ENCODE results near the gene VTI1A. TPM values are rescaled to one million over a fixed set of nuclear protein-coding genes. Genes with fewer than 3 reads are reported as not detected.

The VTI1A gene
- total RNA-seq, 1 experiment from 2014 or later: 44.4 TPM

DNA sequence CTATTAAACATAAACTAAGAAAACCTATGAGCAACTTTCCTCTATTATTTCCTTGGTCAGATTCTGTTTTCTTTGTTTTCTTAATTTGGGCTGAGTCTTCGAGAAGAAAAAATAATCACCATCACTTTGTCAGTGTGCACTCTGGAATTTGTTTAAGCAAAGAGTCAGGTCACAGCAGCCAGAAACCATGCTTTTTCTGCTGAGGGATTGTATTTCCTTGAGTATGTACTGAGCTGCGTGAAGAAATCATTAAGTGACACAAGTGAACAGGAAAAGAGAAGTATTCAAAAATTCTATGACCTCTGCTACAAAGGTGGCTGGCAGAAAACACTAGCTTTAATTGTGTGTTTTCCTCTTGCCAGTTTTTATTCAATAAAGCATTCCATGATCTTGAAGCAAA is 249.6 kb downstream of the VTI1A start:
- Mint-ChIP-seq H3K9me3 (ENCODE audit: unreplicated experiment) (no peaks in the 10 kb centered on the region), H3K27me3 (ENCODE audit: insufficient read depth, unreplicated experiment) (no peaks in the 10 kb centered on the region), H3K4me1 (ENCODE audit: insufficient read depth, unreplicated experiment) (no peaks in the 10 kb centered on the region), H3K36me3 (ENCODE audit: insufficient read depth, unreplicated experiment) (peaks cover 10% of the 10 kb centered on the region), H3K4me3 (ENCODE audit: unreplicated experiment) (no peak overlapping the region), H3K27ac (ENCODE audit: low read depth, unreplicated experiment) (no peak overlapping the region)
- BruUV-seq (replicated peaks): no TSS peak
- CTCF ChIA-PET: no interaction called here
- no peak for DNase-seq (ENCODE audit: unreplicated experiment)
- POLR2A ChIA-PET: no interaction called here
- intact Hi-C loops (cut with micrococcal nuclease): no loop called here
- TF ChIP-seq, protein P1, sequence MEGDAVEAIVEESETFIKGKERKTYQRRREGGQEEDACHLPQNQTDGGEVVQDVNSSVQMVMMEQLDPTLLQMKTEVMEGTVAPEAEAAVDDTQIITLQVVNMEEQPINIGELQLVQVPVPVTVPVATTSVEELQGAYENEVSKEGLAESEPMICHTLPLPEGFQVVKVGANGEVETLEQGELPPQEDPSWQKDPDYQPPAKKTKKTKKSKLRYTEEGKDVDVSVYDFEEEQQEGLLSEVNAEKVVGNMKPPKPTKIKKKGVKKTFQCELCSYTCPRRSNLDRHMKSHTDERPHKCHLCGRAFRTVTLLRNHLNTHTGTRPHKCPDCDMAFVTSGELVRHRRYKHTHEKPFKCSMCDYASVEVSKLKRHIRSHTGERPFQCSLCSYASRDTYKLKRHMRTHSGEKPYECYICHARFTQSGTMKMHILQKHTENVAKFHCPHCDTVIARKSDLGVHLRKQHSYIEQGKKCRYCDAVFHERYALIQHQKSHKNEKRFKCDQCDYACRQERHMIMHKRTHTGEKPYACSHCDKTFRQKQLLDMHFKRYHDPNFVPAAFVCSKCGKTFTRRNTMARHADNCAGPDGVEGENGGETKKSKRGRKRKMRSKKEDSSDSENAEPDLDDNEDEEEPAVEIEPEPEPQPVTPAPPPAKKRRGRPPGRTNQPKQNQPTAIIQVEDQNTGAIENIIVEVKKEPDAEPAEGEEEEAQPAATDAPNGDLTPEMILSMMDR (IDR thresholded peaks at IDR 0.05; ENCODE audit: unreplicated experiment): no peak

DNA sequence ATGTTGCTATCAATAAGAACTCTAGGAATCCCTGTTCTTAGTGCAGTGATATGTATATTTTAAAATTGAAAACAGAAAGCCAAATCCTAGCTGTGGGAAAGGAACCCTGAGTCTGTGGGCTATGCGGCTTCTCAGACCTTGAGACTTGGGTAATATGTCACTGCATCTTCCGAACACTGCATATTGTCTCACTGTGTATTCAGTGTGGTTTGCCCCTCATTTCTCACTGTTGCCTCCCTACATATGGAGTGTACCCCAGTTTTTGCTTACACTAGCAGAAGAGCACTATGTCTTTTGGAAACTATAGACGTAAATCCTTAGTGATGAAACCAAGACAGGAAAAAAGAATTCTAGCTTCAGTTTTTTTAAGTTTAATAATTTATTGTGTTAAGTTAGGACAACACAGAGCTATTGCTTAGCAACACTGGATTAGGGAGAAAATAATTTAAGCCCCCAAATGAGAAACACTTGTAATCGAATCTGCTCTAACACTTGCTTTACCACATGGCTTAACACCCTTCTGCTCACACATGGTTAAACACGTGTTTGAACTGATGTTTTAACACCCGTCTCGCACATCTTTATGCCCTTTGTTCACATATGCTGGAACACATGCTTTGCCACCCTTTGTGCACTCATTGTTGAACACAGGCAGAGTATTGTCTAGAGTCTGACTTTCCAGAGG is 251.3 kb downstream of the VTI1A start:
- no TSS peak for BruUV-seq (replicated peaks)
- POLR2A ChIA-PET: no interaction called here
- Mint-ChIP-seq H3K4me3 (ENCODE audit: unreplicated experiment) (no peak overlapping the region), H3K27ac (ENCODE audit: low read depth, unreplicated experiment) (no peak overlapping the region), H3K27me3 (ENCODE audit: insufficient read depth, unreplicated experiment) (no peaks in the 10 kb centered on the region), H3K4me1 (ENCODE audit: insufficient read depth, unreplicated experiment) (no peaks in the 10 kb centered on the region), H3K9me3 (ENCODE audit: unreplicated experiment) (no peaks in the 10 kb centered on the region), H3K36me3 (ENCODE audit: insufficient read depth, unreplicated experiment) (peaks cover 10% of the 10 kb centered on the region)
- no peak for DNase-seq (ENCODE audit: unreplicated experiment)
- CTCF ChIA-PET: interaction anchor here (0.6 to 0.9 kb wide), 2 partner anchors 427 to 506 kb away, joined by 3 to 5 read pairs; no protein-coding TSS in a partner anchor
- intact Hi-C loops (cut with micrococcal nuclease): no loop called here
- TF ChIP-seq, protein P1 (IDR thresholded peaks at IDR 0.05; ENCODE audit: unreplicated experiment): no peak

DNA sequence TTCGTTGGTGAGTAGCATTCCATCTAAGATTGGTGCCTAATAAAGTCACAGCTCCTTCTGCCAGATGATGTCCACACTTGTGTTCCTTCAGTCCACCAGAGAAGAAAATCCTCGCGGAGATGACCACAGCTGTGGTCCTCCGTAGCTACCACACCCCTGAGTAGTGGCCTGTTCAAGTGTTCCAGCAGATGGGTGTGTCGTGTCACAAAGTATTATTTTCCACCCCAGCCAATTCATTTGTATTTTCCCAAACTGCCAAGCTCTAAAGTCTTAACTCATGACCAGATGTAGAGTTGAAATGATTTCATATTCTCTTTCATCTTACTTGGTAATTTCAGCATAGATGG is 251.8 kb downstream of the VTI1A start:
- no peak for DNase-seq (ENCODE audit: unreplicated experiment)
- H3K27ac Mint-ChIP-seq (ENCODE audit: low read depth, unreplicated experiment): no peak overlapping the region
- H3K4me1 Mint-ChIP-seq (ENCODE audit: insufficient read depth, unreplicated experiment): no peaks in the 10 kb centered on the region
- intact Hi-C loops (cut with micrococcal nuclease): no loop called here
- H3K27me3 Mint-ChIP-seq (ENCODE audit: insufficient read depth, unreplicated experiment): no peaks in the 10 kb centered on the region
- TF ChIP-seq, protein P1 (IDR thresholded peaks at IDR 0.05; ENCODE audit: unreplicated experiment): no peak
- CTCF ChIA-PET: no interaction called here
- POLR2A ChIA-PET: no interaction called here
- no peaks in the 10 kb centered on the region for H3K9me3 Mint-ChIP-seq (ENCODE audit: unreplicated experiment)
- H3K4me3 Mint-ChIP-seq (ENCODE audit: unreplicated experiment): no peak overlapping the region
- peaks cover 10% of the 10 kb centered on the region for H3K36me3 Mint-ChIP-seq (ENCODE audit: insufficient read depth, unreplicated experiment)
- no TSS peak for BruUV-seq (replicated peaks)

DNA sequence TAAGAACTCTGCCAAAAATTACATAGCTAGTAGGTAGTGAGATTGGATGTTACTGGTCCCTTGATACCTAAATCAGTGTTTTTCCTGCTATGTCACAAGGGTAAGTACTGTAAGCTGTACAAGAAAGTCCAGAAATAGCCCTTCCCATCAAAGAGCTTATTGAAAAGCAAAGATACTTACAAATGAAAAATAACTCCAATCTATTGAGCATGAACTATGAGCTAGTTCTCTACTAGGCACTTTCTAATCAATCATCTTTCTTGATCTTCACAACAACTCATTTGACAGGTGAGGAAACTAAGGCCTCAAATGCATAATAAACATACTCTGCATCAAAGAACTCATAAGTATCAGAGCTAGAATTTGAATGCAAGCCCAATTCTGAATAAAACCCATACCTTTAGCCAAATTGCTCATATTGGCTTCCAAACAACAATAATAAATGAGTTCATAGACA is 253.2 kb downstream of the VTI1A start:
- DNase-seq (ENCODE audit: unreplicated experiment): no peak
- CTCF ChIA-PET: interaction anchor here (0.6 to 1.2 kb wide), 2 partner anchors 12 to 17 kb away, joined by 3 to 5 read pairs; no protein-coding TSS in a partner anchor
- no peak overlapping the region for H3K4me3 Mint-ChIP-seq (ENCODE audit: unreplicated experiment)
- H3K4me1 Mint-ChIP-seq (ENCODE audit: insufficient read depth, unreplicated experiment): no peaks in the 10 kb centered on the region
- TF ChIP-seq, protein P1 (IDR thresholded peaks at IDR 0.05; ENCODE audit: unreplicated experiment): no peak
- intact Hi-C loops (cut with micrococcal nuclease): no loop called here
- no peaks in the 10 kb centered on the region for H3K27me3 Mint-ChIP-seq (ENCODE audit: insufficient read depth, unreplicated experiment)
- peaks cover 10% of the 10 kb centered on the region for H3K36me3 Mint-ChIP-seq (ENCODE audit: insufficient read depth, unreplicated experiment)
- H3K27ac Mint-ChIP-seq (ENCODE audit: low read depth, unreplicated experiment): no peak overlapping the region
- BruUV-seq (replicated peaks): no TSS peak
- H3K9me3 Mint-ChIP-seq (ENCODE audit: unreplicated experiment): no peaks in the 10 kb centered on the region
- POLR2A ChIA-PET: interaction anchor here (0.7 to 1.3 kb wide), 2 partner anchors 16 to 18 kb away, joined by 3 to 4 read pairs; no protein-coding TSS in a partner anchor

Measured in MCF 10A (cell line).